Measurements from ENCODE around the gene ORAI2. TPM values are rescaled to one million over a fixed set of nuclear protein-coding genes. Genes with fewer than 3 reads are reported as not detected.
"Not testable (repeated sequence)": the region's sequence is repeated elsewhere in the genome, so short reads cannot be mapped to it uniquely, and the experiment has no call there.

The ORAI2 gene
- total and polyA plus RNA-seq, 10 donors = 31.5 to 146 (median 81.0) TPM

DNA sequence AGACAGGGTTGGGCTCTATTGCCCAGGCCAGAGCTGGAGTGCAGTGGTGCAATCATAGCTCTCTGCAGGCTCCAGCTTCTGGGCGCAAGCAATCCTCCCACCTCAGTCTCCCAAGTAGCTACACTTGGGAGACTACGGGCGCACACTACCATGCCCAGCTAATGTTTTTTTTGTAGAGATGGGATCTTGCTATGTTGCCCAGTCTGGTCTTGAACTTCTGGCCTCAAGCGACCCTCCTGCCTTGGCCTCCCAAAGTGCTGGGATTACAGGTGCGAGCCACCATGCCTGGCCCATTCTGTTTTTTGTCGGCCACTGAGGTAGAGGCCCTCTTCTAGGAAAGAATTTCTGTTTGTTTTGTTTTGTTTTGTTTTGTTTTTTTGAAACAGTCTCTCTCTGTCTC, 19.1 kb downstream of the ORAI2 start:
- no peak for DNase-seq
- no peak overlapping the region for H3K4me3 ChIP-seq
- H3K27ac ChIP-seq = no peak overlapping the region
- TF ChIP-seq, protein P1, sequence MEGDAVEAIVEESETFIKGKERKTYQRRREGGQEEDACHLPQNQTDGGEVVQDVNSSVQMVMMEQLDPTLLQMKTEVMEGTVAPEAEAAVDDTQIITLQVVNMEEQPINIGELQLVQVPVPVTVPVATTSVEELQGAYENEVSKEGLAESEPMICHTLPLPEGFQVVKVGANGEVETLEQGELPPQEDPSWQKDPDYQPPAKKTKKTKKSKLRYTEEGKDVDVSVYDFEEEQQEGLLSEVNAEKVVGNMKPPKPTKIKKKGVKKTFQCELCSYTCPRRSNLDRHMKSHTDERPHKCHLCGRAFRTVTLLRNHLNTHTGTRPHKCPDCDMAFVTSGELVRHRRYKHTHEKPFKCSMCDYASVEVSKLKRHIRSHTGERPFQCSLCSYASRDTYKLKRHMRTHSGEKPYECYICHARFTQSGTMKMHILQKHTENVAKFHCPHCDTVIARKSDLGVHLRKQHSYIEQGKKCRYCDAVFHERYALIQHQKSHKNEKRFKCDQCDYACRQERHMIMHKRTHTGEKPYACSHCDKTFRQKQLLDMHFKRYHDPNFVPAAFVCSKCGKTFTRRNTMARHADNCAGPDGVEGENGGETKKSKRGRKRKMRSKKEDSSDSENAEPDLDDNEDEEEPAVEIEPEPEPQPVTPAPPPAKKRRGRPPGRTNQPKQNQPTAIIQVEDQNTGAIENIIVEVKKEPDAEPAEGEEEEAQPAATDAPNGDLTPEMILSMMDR (IDR thresholded peaks at IDR 0.05 in 8 of 11, conservative IDR thresholded peaks at IDR 0.05 in 3 of 11) = no peak
- TF ChIP-seq POLR2A (IDR thresholded peaks at IDR 0.05) = no peak
- TF ChIP-seq POLR2AphosphoS5 (IDR thresholded peaks at IDR 0.05) = no peak
- intact Hi-C loops (cut with DNase I; ENCODE audit: low total_unique reads) = no loop called here
- H3K27me3 ChIP-seq (replicated peaks in 1 of 7) = no peaks in the 10 kb centered on the region
- H3K9me3 ChIP-seq = no peaks in the 10 kb centered on the region
- peaks cover 0 to 26% (median 3%) of the 10 kb centered on the region in 6 donors for H3K4me1 ChIP-seq
- H3K36me3 ChIP-seq = peaks cover 0 to 53% (median 40%) of the 10 kb centered on the region in 6 donors
- WGBS, 5 donors = 85 to 98% (median 89%) methylated on average over 6 of the region's 6 CpGs

DNA sequence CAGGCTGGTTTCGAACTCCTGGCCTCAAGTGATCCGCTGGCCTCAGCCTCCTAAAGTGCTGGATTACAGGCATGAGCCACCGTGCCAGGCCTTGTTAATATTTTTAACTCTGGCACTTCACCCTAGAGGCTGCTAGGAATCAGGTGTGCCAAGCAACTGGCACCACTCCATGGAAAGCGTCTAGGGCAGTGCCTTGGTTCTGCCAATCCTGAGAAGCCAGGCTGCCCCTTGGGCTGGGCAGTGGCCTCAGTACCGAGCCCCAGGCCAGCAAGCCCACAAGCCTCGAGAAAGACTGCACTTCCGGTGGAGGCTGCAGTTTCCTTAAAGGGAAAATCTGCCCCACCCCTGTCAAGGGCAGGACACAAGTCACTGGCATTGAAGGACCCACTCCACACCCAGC, 19.9 kb downstream of the ORAI2 start:
- H3K27me3 ChIP-seq (replicated peaks in 1 of 7) = no peaks in the 10 kb centered on the region
- DNase-seq = no peak
- peaks cover 0 to 53% (median 39%) of the 10 kb centered on the region in 6 donors for H3K36me3 ChIP-seq
- H3K4me1 ChIP-seq = peaks cover 0 to 18% (median 3%) of the 10 kb centered on the region in 6 donors
- TF ChIP-seq, protein P1 (IDR thresholded peaks at IDR 0.05 in 8 of 11, conservative IDR thresholded peaks at IDR 0.05 in 3 of 11) = no peak
- peak in 2 of 3 donors; percentile 13 to 43 for TF ChIP-seq POLR2AphosphoS5 (IDR thresholded peaks at IDR 0.05)
- H3K4me3 ChIP-seq = no peak overlapping the region
- intact Hi-C loops (cut with DNase I; ENCODE audit: low total_unique reads) = no loop called here
- H3K27ac ChIP-seq = no peak overlapping the region
- WGBS, 5 donors = 74 to 88% (median 85%) methylated on average over 3 to 7 of the region's 7 CpGs
- no peaks in the 10 kb centered on the region for H3K9me3 ChIP-seq

DNA sequence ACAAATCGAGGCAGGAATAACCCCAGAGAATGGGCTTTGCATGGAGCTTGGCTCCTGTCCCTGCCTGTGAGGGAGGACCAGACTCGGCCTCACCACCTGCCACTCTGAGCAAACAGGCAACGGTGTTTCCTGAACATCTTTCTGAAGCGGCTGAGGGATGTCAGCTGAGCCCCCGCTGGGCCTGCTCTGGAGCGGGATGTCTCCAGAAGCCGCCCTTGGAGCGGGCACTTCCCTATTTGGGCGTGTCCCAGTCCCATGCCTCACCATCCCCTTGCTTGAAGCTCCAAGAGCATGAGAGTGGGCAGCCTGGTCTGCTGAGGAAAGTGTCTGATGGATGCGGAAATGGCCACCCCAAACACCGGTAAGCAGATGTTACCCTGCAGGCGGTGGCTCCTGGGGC, 21.1 kb downstream of the ORAI2 start:
- H3K27me3 ChIP-seq (replicated peaks in 1 of 7) = no peaks in the 10 kb centered on the region
- no peak for DNase-seq
- intact Hi-C loops (cut with DNase I; ENCODE audit: low total_unique reads) = no loop called here
- H3K4me3 ChIP-seq = no peak overlapping the region
- 66 to 76% (median 75%) methylated on average over 9 to 12 of the region's 12 CpGs for WGBS, 5 donors
- H3K4me1 ChIP-seq = peaks cover 0 to 11% (median 3%) of the 10 kb centered on the region in 6 donors
- TF ChIP-seq POLR2A (IDR thresholded peaks at IDR 0.05) = no peak
- peak in 1 of 3 donors; percentile 11 for TF ChIP-seq POLR2AphosphoS5 (IDR thresholded peaks at IDR 0.05)
- H3K9me3 ChIP-seq = no peaks in the 10 kb centered on the region
- H3K36me3 ChIP-seq = peaks cover 0 to 53% (median 41%) of the 10 kb centered on the region in 6 donors
- H3K27ac ChIP-seq = no peak overlapping the region

DNA sequence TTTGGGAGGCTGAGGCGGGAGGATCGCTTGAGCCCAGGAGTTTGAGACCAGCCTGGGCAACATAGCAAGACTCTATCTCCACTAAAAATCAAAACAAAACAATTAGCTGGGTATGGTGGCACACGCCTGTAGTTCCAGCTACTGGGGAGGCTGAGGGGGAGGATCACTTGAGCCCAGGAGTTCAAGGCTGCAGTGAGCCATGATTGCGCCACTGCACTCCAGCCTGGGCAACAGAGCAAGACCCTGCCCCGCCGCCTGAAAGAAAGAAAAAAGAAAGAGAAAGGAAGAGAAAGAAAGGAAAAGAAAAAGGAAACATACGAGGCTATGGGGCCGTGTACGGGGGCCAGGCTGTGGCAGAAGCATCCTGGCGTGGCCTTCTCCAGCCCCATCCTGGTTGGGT, 21.6 kb downstream of the ORAI2 start:
- DNase-seq; H3K27ac ChIP-seq; H3K9me3 ChIP-seq; H3K4me1 ChIP-seq; H3K27me3 ChIP-seq (replicated peaks in 1 of 7); H3K4me3 ChIP-seq: not testable (repeated sequence)
- peaks cover 0 to 53% (median 42%) of the 10 kb centered on the region in 6 donors for H3K36me3 ChIP-seq
- intact Hi-C loops (cut with DNase I; ENCODE audit: low total_unique reads) = loop anchor here (5.0 kb wide), 1 partner anchor 48 kb away; no protein-coding TSS in a partner anchor
- WGBS, 5 donors = 85 to 90% (median 89%) methylated on average over 10 of the region's 10 CpGs
- TF ChIP-seq POLR2AphosphoS5 (IDR thresholded peaks at IDR 0.05) = peak in 1 of 3 donors; percentile 8

DNA sequence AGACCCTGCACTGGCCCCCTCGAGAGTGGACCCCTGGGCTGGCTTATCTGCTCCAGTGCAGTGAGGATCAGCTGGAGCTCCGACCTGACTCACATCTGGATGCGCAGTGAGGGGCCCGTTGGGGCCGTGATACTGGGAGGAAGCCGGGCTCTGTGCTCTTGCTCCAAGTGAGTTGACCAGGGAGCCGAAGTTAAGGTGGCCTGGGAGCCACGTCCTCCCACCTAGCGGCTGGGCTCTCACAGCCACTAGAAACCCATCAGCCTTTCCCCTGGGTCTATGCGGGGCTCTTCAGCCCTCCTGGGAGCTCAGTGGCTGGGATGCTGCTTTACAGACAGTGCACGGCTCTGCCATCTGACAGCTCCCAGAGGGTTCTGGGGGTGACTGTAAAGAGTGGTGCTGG, 22.2 kb downstream of the ORAI2 start:
- no peak for DNase-seq
- peaks cover 0 to 9% (median 0%) of the 10 kb centered on the region in 6 donors for H3K4me1 ChIP-seq
- TF ChIP-seq POLR2AphosphoS5 (IDR thresholded peaks at IDR 0.05) (peak in 2 of 3 donors; percentile 5 to 64), POLR2A (IDR thresholded peaks at IDR 0.05) (no peak)
- 84 to 94% (median 90%) methylated on average over 5 to 11 of the region's 11 CpGs for WGBS, 5 donors
- no peak overlapping the region for H3K4me3 ChIP-seq
- intact Hi-C loops (cut with DNase I; ENCODE audit: low total_unique reads) = loop anchor here (5.0 kb wide), 1 partner anchor 48 kb away; no protein-coding TSS in a partner anchor
- H3K27me3 ChIP-seq (replicated peaks in 1 of 7) = no peaks in the 10 kb centered on the region
- H3K9me3 ChIP-seq = no peaks in the 10 kb centered on the region
- H3K36me3 ChIP-seq = peaks cover 0 to 53% (median 42%) of the 10 kb centered on the region in 6 donors
- H3K27ac ChIP-seq = no peak overlapping the region
